Stimulated activated naive CD8-positive, alpha-beta T cell treated with anti-CD3 and anti-CD28 coated beads, Interleukin-15, amount 100 ng/mL, for 72 hours (primary cell): ENCODE results near the gene OR2T6.

ENCODE experiments used
- ATAC-seq: fragments of 150-1000 bp; cut with Tn5 transposase; 2 replicates; pipeline ENCODE4 v1.10.0; 2021; ENCODE audit warnings: mild to moderate bottlenecking, moderate library complexity
- DNase-seq, 2 donors: peaks; one replicate each; pipeline ENCODE4 v3.0.0; 2021 to 2022
- H3K27ac Mint-ChIP-seq, 2 donors: one replicate each; pipeline ENCODE4 v1.8.0; 2022; ENCODE audit warnings: mild to moderate bottlenecking in 2 of 2, mixed read lengths in 2 of 2, moderate library complexity in 2 of 2
- H3K27me3 Mint-ChIP-seq: one replicate; pipeline ENCODE4 v1.8.0; 2022; ENCODE audit warnings: mixed read lengths
- H3K4me1 Mint-ChIP-seq: one replicate; pipeline ENCODE4 v1.8.0; 2022; ENCODE audit warnings: mild to moderate bottlenecking, mixed read lengths
- H3K4me3 Mint-ChIP-seq, 2 donors: one replicate each; pipeline ENCODE4 v1.8.0; 2022; ENCODE audit warnings: mild to moderate bottlenecking in 2 of 2, mixed read lengths in 2 of 2, moderate library complexity in 1 of 2
- H3K9me3 Mint-ChIP-seq, 2 donors: one replicate each; pipeline ENCODE4 v1.8.0; 2022; ENCODE audit warnings: mixed read lengths in 2 of 2

Gene OR2T6

GRCh38 chr1:248375446-248375845 is at the start of gene OR2T6:
OR2T6 (plus strand) TSS chr1:248375746; CDS start chr1:248387609, 11,863 bp downstream.
- Mint-ChIP-seq H3K27ac (peak within 1 kb of the TSS in 1 of 2 donors; percentile 50), H3K4me1 (peaks cover 14% of the 10 kb centered on the region), H3K9me3 (no peaks in the 10 kb centered on the region), H3K4me3 (no peak within 1 kb of the TSS), H3K27me3 (no peaks in the 10 kb centered on the region)
- no peak for ATAC-seq
- DNase-seq = no peak

GRCh38 chr1:248343451-248343850 is 32.1 kb upstream of the OR2T6 start:
- DNase-seq = no peak
- no peak for ATAC-seq
- no peaks in the 10 kb centered on the region for H3K9me3 Mint-ChIP-seq
- peaks cover 10% of the 10 kb centered on the region for H3K27me3 Mint-ChIP-seq
- H3K27ac Mint-ChIP-seq = no peak overlapping the region
- H3K4me3 Mint-ChIP-seq = no peak overlapping the region
- H3K4me1 Mint-ChIP-seq = no peaks in the 10 kb centered on the region

GRCh38 chr1:248348475-248348874 is 27.1 kb upstream of the OR2T6 start, which contains the start of gene OR14C36:
OR14C36 (plus strand) TSS chr1:248348775; CDS start chr1:248348775, 0 bp downstream.
- no peak within 1 kb of the TSS for H3K4me3 Mint-ChIP-seq

GRCh38 chr1:248359415-248359814 is 16.1 kb upstream of the OR2T6 start:
- peaks cover 8% of the 10 kb centered on the region for H3K27me3 Mint-ChIP-seq
- H3K4me3 Mint-ChIP-seq = no peak overlapping the region
- no peaks in the 10 kb centered on the region for H3K4me1 Mint-ChIP-seq
- DNase-seq (no peak), ATAC-seq (no peak)
- H3K9me3 Mint-ChIP-seq = peaks cover 0 to under 1% of the 10 kb centered on the region in 2 donors
- H3K27ac Mint-ChIP-seq = no peak overlapping the region

More at GRCh38 chr1:248348475-248348874, 27.1 kb upstream of the OR2T6 start, which contains the start of gene OR14C36:
- H3K4me1 Mint-ChIP-seq = no peaks in the 10 kb centered on the region
- ATAC-seq (no peak), DNase-seq (no peak)
- H3K9me3 Mint-ChIP-seq = no peaks in the 10 kb centered on the region
- no peak within 1 kb of the TSS for H3K27ac Mint-ChIP-seq
- H3K27me3 Mint-ChIP-seq = peaks cover 13% of the 10 kb centered on the region

- Mint-ChIP-seq H3K27me3 (peaks cover 8% of the 10 kb centered on the region), H3K9me3 (peaks cover 0 to 6% of the 10 kb centered on the region in 2 donors), H3K4me3 (no peak within 1 kb of the TSS), H3K27ac (peak within 1 kb of the TSS in 1 of 2 donors; percentile 15), H3K4me1 (no peaks in the 10 kb centered on the region)
- DNase-seq = no peak
- ATAC-seq = no peak
Measured at GRCh38 chr1:248361121-248361715, 14.3 kb upstream of the OR2T6 start, which contains the start of gene OR2T4. OR2T4 (plus strand) TSS chr1:248361665; CDS start chr1:248361665, 0 bp downstream.

- Mint-ChIP-seq H3K27ac (no peak overlapping the region), H3K4me3 (no peak overlapping the region), H3K9me3 (peaks cover 0 to 6% of the 10 kb centered on the region in 2 donors), H3K27me3 (peaks cover 8% of the 10 kb centered on the region), H3K4me1 (no peaks in the 10 kb centered on the region)
- no peak for DNase-seq
- ATAC-seq = no peak
Measured at GRCh38 chr1:248366609-248367008, 8.9 kb upstream of the OR2T6 start.

- ATAC-seq (peak; percentile 55), DNase-seq (no peak)
- no peak overlapping the region for H3K27ac Mint-ChIP-seq
- H3K4me1 Mint-ChIP-seq = peaks cover 14% of the 10 kb centered on the region
- no peaks in the 10 kb centered on the region for H3K9me3 Mint-ChIP-seq
- no peaks in the 10 kb centered on the region for H3K27me3 Mint-ChIP-seq
- no peak overlapping the region for H3K4me3 Mint-ChIP-seq
Measured at GRCh38 chr1:248372394-248372793, 3.2 kb upstream of the OR2T6 start.

GRCh38 chr1:248373761-248374160 is 1.8 kb upstream of the OR2T6 start:
- H3K27ac Mint-ChIP-seq = peak overlapping the region in 1 of 2 donors; percentile 10

GRCh38 chr1:248376916-248377315 is 1.4 kb downstream of the OR2T6 start:
- H3K9me3 Mint-ChIP-seq = no peaks in the 10 kb centered on the region
- no peak overlapping the region for H3K4me3 Mint-ChIP-seq
- no peak overlapping the region for H3K27ac Mint-ChIP-seq
- no peaks in the 10 kb centered on the region for H3K27me3 Mint-ChIP-seq
- DNase-seq (no peak), ATAC-seq (no peak)
- H3K4me1 Mint-ChIP-seq = peaks cover 11% of the 10 kb centered on the region

More at GRCh38 chr1:248373761-248374160, 1.8 kb upstream of the OR2T6 start:
- Mint-ChIP-seq H3K9me3 (no peaks in the 10 kb centered on the region), H3K27me3 (no peaks in the 10 kb centered on the region), H3K4me1 (peaks cover 14% of the 10 kb centered on the region), H3K4me3 (no peak overlapping the region)
- no peak for DNase-seq
- ATAC-seq = no peak

- no peaks in the 10 kb centered on the region for H3K4me1 Mint-ChIP-seq
- H3K4me3 Mint-ChIP-seq = no peak overlapping the region
- H3K27ac Mint-ChIP-seq = no peak overlapping the region
- DNase-seq = no peak
- H3K9me3 Mint-ChIP-seq = no peaks in the 10 kb centered on the region
- no peak for ATAC-seq
- no peaks in the 10 kb centered on the region for H3K27me3 Mint-ChIP-seq
Measured at GRCh38 chr1:248380854-248381253, 5.3 kb downstream of the OR2T6 start.

- no peak overlapping the region for H3K4me3 Mint-ChIP-seq
- DNase-seq (no peak), ATAC-seq (no peak)
- no peak overlapping the region for H3K27ac Mint-ChIP-seq
- peaks cover 9% of the 10 kb centered on the region for H3K27me3 Mint-ChIP-seq
- H3K4me1 Mint-ChIP-seq = no peaks in the 10 kb centered on the region
- no peaks in the 10 kb centered on the region for H3K9me3 Mint-ChIP-seq
Measured at GRCh38 chr1:248388426-248388825, 12.9 kb downstream of the OR2T6 start.

GRCh38 chr1:248393050-248393449 is 17.5 kb downstream of the OR2T6 start:
- DNase-seq (no peak), ATAC-seq (no peak)
- Mint-ChIP-seq H3K4me3 (no peak overlapping the region), H3K27ac (no peak overlapping the region), H3K4me1 (no peaks in the 10 kb centered on the region), H3K27me3 (peaks cover 28% of the 10 kb centered on the region), H3K9me3 (peaks cover 0 to 7% of the 10 kb centered on the region in 2 donors)

GRCh38 chr1:248402748-248403147 is 27.2 kb downstream of the OR2T6 start, which contains the start of gene OR2T1:
OR2T1 (plus strand) TSS chr1:248403048; CDS start chr1:248406148, 3,100 bp downstream.
- H3K4me3 Mint-ChIP-seq = no peak within 1 kb of the TSS
- DNase-seq (no peak), ATAC-seq (no peak)
- no peaks in the 10 kb centered on the region for H3K27me3 Mint-ChIP-seq
- peaks cover 0 to 5% of the 10 kb centered on the region in 2 donors for H3K9me3 Mint-ChIP-seq
- H3K27ac Mint-ChIP-seq = no peak within 1 kb of the TSS
- H3K4me1 Mint-ChIP-seq = peaks cover 13% of the 10 kb centered on the region

- H3K27ac Mint-ChIP-seq = no peak overlapping the region
- H3K4me3 Mint-ChIP-seq = no peak overlapping the region
- DNase-seq (no peak), ATAC-seq (no peak)
- H3K4me1 Mint-ChIP-seq = peaks cover 13% of the 10 kb centered on the region
- H3K27me3 Mint-ChIP-seq = no peaks in the 10 kb centered on the region
- H3K9me3 Mint-ChIP-seq = peaks cover 2 to 7% of the 10 kb centered on the region in 2 donors
Measured at GRCh38 chr1:248404024-248404423, 28.5 kb downstream of the OR2T6 start.

- DNase-seq = peak in 1 of 2 donors; percentile 18
- peak; percentile 78 for ATAC-seq
- H3K27me3 Mint-ChIP-seq = no peaks in the 10 kb centered on the region
- H3K4me3 Mint-ChIP-seq = no peak overlapping the region
- H3K27ac Mint-ChIP-seq = no peak overlapping the region
- peaks cover 13% of the 10 kb centered on the region for H3K4me1 Mint-ChIP-seq
- H3K9me3 Mint-ChIP-seq = peaks cover 17 to 18% of the 10 kb centered on the region in 2 donors
Measured at GRCh38 chr1:248406721-248407692, 31.5 kb downstream of the OR2T6 start.
